K562 (cell line): ENCODE data around the gene TESK2. TPM values are rescaled to one million over a fixed set of nuclear protein-coding genes. Genes with fewer than 3 reads are reported as not detected.
A peak's percentile ranks its signal among the peaks of the same experiment; 100 is the strongest.

Source experiments
- ATAC-seq: fragments of 200-7000 bp; cut with Tn5 transposase; 3 replicates; pipeline ENCODE4 v1.9.1; 2020; ENCODE audit warnings: moderate library complexity
- BruUV-seq: library from RNA; stranded (reverse); fragments of 400-500 nt; replicated peaks from 2 replicates; lab custom pipeline; 2021; lab: Mats Ljungman, UMichigan
- CTCF ChIA-PET: fragments of 300-600 bp; formaldehyde crosslinking; extraction: SDS; loops from one replicate; lab custom pipeline; 2021; ENCODE audit warnings: low intra/inter-chr PET ratio; lab: Yijun Ruan, JAX
- POLR2A ChIA-PET: fragments of 300-600, 350-650 bp; sonication (Branson Sonifier 250); formaldehyde crosslinking; extraction: SDS; loops from one replicate; lab custom pipeline; 2021; ENCODE audit warnings: antibody characterized with exemption, inconsistent platforms; lab: Yijun Ruan, JAX
- DNase-seq, 4 experiments: peaks; one replicate each; pipeline versions ENCODE4 v3.0.0 to v3.0.0-alpha.2; 2011 to 2018; ENCODE audit warnings: low spot score in 3 of 4, mixed read lengths in 3 of 4; ENCODE audit errors: extremely low read depth in 1 of 4
- FAIRE-seq: peaks from 2 replicates; lab custom pipeline; 2011; peaks lifted over from hg19 to GRCh38; lab: Jason Lieb, UNC
- H2AFZ ChIP-seq: 2 replicates; pipeline ENCODE4 v1.6.0; 2011; ENCODE audit warnings: low read depth, low read length, control low read depth, inconsistent platforms
- H3K27ac ChIP-seq: fragments of 200-600 bp; 3 replicates; pipeline ENCODE4 v1.8.0; 2011; ENCODE audit warnings: low read depth, mild to moderate bottlenecking, control low read depth, inconsistent platforms, low read length, moderate library complexity, mixed read lengths; ENCODE audit errors: extremely low read depth
- H3K27me3 ChIP-seq, 2 experiments: fragments of 300-600 bp in 1 of 2; 2 replicates in 1 of 2; 3 replicates in 1 of 2; pipeline versions ENCODE4 v1.6.0 to v1.8.0; 2011; ENCODE audit warnings: inconsistent platforms in 2 of 2, low read length in 2 of 2, mild to moderate bottlenecking in 1 of 2, mixed read lengths in 1 of 2, moderate library complexity in 1 of 2; ENCODE audit not compliant: control insufficient read depth in 2 of 2, insufficient read depth in 2 of 2
- H3K36me3 ChIP-seq: fragments of 300-600 bp; 3 replicates; pipeline ENCODE4 v1.8.0; 2011; ENCODE audit warnings: mild to moderate bottlenecking, low read length, inconsistent platforms; ENCODE audit not compliant: control insufficient read depth, insufficient read depth
- H3K4me1 ChIP-seq, 2 experiments: fragments of 200-600 bp in 1 of 2; replicated peaks in 1 of 2; 2 replicates in 1 of 2; 3 replicates in 1 of 2; pipeline versions ENCODE4 v1.5.1 to v1.8.0; 2011; ENCODE audit warnings: inconsistent platforms in 2 of 2, low read length in 2 of 2, mild to moderate bottlenecking in 1 of 2, mixed read lengths in 1 of 2, moderate library complexity in 1 of 2; ENCODE audit not compliant: control insufficient read depth in 2 of 2, insufficient read depth in 2 of 2
- H3K4me2 ChIP-seq: 2 replicates; pipeline ENCODE4 v1.6.1; 2011; ENCODE audit warnings: low read length, control low read depth, inconsistent platforms, mixed read lengths; ENCODE audit not compliant: insufficient read depth
- H3K4me3 ChIP-seq: fragments of 200-600 bp; sonication (generic), shearing (Covaris generic); 2 replicates; pipeline ENCODE4 v1.5.1; 2016; ENCODE audit warnings: control low read depth, inconsistent platforms
- H3K79me2 ChIP-seq: fragments of 200-600 bp; 3 replicates; pipeline ENCODE4 v1.8.0; 2011; ENCODE audit warnings: low read length, inconsistent platforms; ENCODE audit not compliant: control insufficient read depth, insufficient read depth
- H3K9ac ChIP-seq, 2 experiments: 2 replicates each; pipeline versions ENCODE4 v1.6.0 to v1.6.1; 2011; ENCODE audit warnings: low read depth in 2 of 2, low read length in 2 of 2, control low read depth in 1 of 2, inconsistent platforms in 1 of 2, mild to moderate bottlenecking in 1 of 2, mixed read lengths in 1 of 2; ENCODE audit not compliant: insufficient read depth in 1 of 2
- H3K9me1 ChIP-seq: one replicate; pipeline ENCODE4 v1.6.0; 2011; ENCODE audit warnings: inconsistent platforms, mild to moderate bottlenecking, low read length, moderate library complexity; ENCODE audit not compliant: control insufficient read depth, insufficient read depth
- H3K9me3 ChIP-seq: replicated peaks from 2 replicates; pipeline ENCODE4 v1.5.1; 2011; ENCODE audit warnings: low read depth, low read length, inconsistent platforms; ENCODE audit not compliant: control insufficient read depth, insufficient read depth
- H4K20me1 ChIP-seq: replicated peaks from 2 replicates; pipeline ENCODE4 v1.6.1; 2011; ENCODE audit warnings: low read length, inconsistent platforms, mixed read lengths; ENCODE audit not compliant: control insufficient read depth, insufficient read depth
- CBX3 ChIP-seq, 2 experiments: IDR thresholded peaks; 1 replicate in 1 of 2; 2 replicates in 1 of 2; pipeline ENCODE4 v1.6.1; 2012; ENCODE audit warnings: inconsistent platforms in 2 of 2, low read length in 2 of 2, borderline replicate concordance in 1 of 2, control low read depth in 1 of 2
- GTF2F1 ChIP-seq: IDR thresholded peaks from 2 replicates; pipeline ENCODE4 v1.6.1; 2011; ENCODE audit warnings: low read depth, low read length, improper control_type of control experiment
- MYNN ChIP-seq, 2 experiments: sonication (generic); formaldehyde crosslinking in 1 of 2; IDR thresholded peaks; 2 replicates each; pipeline versions ENCODE4 v1.5.0 to v1.6.1; 2016 to 2020; ENCODE audit warnings: antibody characterized with exemption in 1 of 2, missing genetic modification reagents in 1 of 2
- POLR2AphosphoS5 ChIP-seq: IDR thresholded peaks from 2 replicates; pipeline ENCODE4 v1.6.1; 2011; ENCODE audit warnings: mild to moderate bottlenecking, low read depth, low read length, moderate library complexity; ENCODE audit not compliant: control insufficient read depth, insufficient read depth
- SAFB2 ChIP-seq: fragments of 200-400 bp; formaldehyde crosslinking; IDR thresholded peaks from 2 replicates; pipeline ENCODE4 v1.6.1; 2018; ENCODE audit warnings: borderline replicate concordance, low read length, low read depth, moderate library complexity; ENCODE audit not compliant: severe bottlenecking
- SRF ChIP-seq, 2 experiments: fragments of 250-450, 450-650 bp in 1 of 2; sonication (Bioruptor Pico) in 1 of 2; sonication (generic) in 1 of 2; formaldehyde crosslinking; IDR thresholded peaks; 2 replicates each; pipeline versions ENCODE4 v1.5.0 to v1.5.1; 2020 to 2022; ENCODE audit warnings: mild to moderate bottlenecking in 1 of 2, missing genetic modification reagents in 1 of 2
- TRIM24 ChIP-seq, 2 experiments: fragments of 450-650 bp; IDR thresholded peaks; 2 replicates each; pipeline ENCODE4 v1.6.1; 2016
- TRIM28 ChIP-seq: fragments of 450-650 bp; IDR thresholded peaks from 2 replicates; pipeline ENCODE4 v1.6.1; 2017
- ZNF316 ChIP-seq: fragments of 450-650 bp; IDR thresholded peaks from 2 replicates; pipeline ENCODE4 v1.6.1; 2016
- ZSCAN32 ChIP-seq: fragments of 450-650 bp; formaldehyde crosslinking; IDR thresholded peaks from 2 replicates; pipeline ENCODE4 v1.4.0; 2020; ENCODE audit warnings: mild to moderate bottlenecking, moderate library complexity
- WGBS: fragments of 100-300 bp; shearing (Covaris generic); methylation state at CpG from one replicate; pipeline ENCODE4 v1.1.6; 2016; ENCODE audit warnings: low coverage, mixed read lengths; ENCODE audit not compliant: insufficient coverage; ENCODE audit errors: missing lambda C conversion rate; 5-methylcytosine and 5-hydroxymethylcytosine counted together
- in situ Hi-C: fragments of 300-500 bp; cut with MboI; formaldehyde crosslinking; loops from 4 replicates; pipeline ENCODE4 v1.15.0; 2018; ENCODE audit warnings: inconsistent platforms, mixed read lengths
- intact Hi-C: fragments of 100-400 bp; cut with micrococcal nuclease; formaldehyde crosslinking; loops from 2 replicates; pipeline ENCODE4 v1.14.2; 2022
- polyA plus RNA-seq, 8 experiments: library from polyadenylated mRNA; depleted of rRNA in 4 of 8; stranded (reverse) in 5 of 8; unstranded in 3 of 8; fragments of >200 nt; fragmentation: Nextera tagmentation in 2 of 8; fragmentation: Illumina TruSeq in 1 of 8; extraction: Ambion mirVana in 2 of 8; extraction: Trizol in 1 of 8; gene quantifications; 2 replicates each; pipeline versions ENCODE4 v1.2.1 to v1.2.3, GENCODE V29; 2011 to 2014; ENCODE audit warnings: inconsistent platforms in 1 of 8, missing spikeins in 1 of 8
- total RNA-seq, 7 experiments: library from RNA; depleted of rRNA in 6 of 7; stranded (reverse); fragments of >200 nt in 6 of 7; fragmentation: Illumina TruSeq in 2 of 7; extraction: Trizol in 2 of 7; gene quantifications; 2 replicates each; pipeline versions ENCODE4 v1.2.1 to v1.2.3, GENCODE V29; 2011 to 2021; ENCODE audit warnings: low replicate concordance in 1 of 7
- TF ChIP-seq, protein P1 (sequence below), 2 experiments: fragments of 450-650 bp in 1 of 2; sonication (generic) in 1 of 2; formaldehyde crosslinking in 1 of 2; IDR thresholded peaks in 1 of 2; conservative IDR thresholded peaks in 1 of 2; 2 replicates each; pipeline versions ENCODE4 v1.6.1 to v1.8.1; 2016 to 2023; ENCODE audit warnings: mild to moderate bottlenecking in 2 of 2, moderate library complexity in 2 of 2, inconsistent platforms in 1 of 2, missing genetic modification reagents in 1 of 2

TESK2 gene
- total and polyA plus RNA-seq, 9 of the 15 experiments (the other 6 are each of a cell fraction or from before 2014, with no cell fraction given), result 1.6 to 5.3 (median 3.7) TPM

- TF ChIP-seq MYNN (IDR thresholded peaks at IDR 0.05) (no peak), MYNN (CRISPR knock-in tag; IDR thresholded peaks at IDR 0.05) (no peak), GTF2F1 (peak; percentile 85), SRF (CRISPR knock-in tag; IDR thresholded peaks at IDR 0.05) (peak in 1 of 2 experiments; percentile 84; a peak in 2 of 4 replicates)
Observed at GRCh38 chr1:45339789-45340558, 151.0 kb downstream of the TESK2 start, which contains the start of the genes MUTYH and TOE1 (continued).

- peaks cover 5% of the 10 kb centered on the region for H3K9me1 ChIP-seq
- H3K36me3 ChIP-seq, result peaks cover 37% of the 10 kb centered on the region
- no peak overlapping the region for H2AFZ ChIP-seq
- FAIRE-seq (no peak), DNase-seq (no peak), ATAC-seq (no peak)
- no peak overlapping the region for H3K9ac ChIP-seq
- intact Hi-C loops, result no loop called here
- no TSS peak for BruUV-seq
- TF ChIP-seq POLR2AphosphoS5, result 0 out of 2 replicates have a peak, but pooled peaks have one; percentile 26
- TF ChIP-seq SAFB2, result no peak
- peak; percentile 82; the same call in 1 of the 2 replicates for TF ChIP-seq TRIM28
- peak in 1 of 2 experiments; percentile 73; a peak in 2 of 3 replicates for TF ChIP-seq CBX3 (IDR thresholded peaks at IDR 0.05; ENCODE audit: borderline replicate concordance in 1 of 2, low read length in 2 of 2)
- peak; percentile 21 to 75; a peak in 3 of 4 replicates for TF ChIP-seq TRIM24 (IDR thresholded peaks at IDR 0.05)
- TF ChIP-seq ZSCAN32, result no peak
- TF ChIP-seq ZNF316, result peak; percentile 90
- TF ChIP-seq, protein P1, sequence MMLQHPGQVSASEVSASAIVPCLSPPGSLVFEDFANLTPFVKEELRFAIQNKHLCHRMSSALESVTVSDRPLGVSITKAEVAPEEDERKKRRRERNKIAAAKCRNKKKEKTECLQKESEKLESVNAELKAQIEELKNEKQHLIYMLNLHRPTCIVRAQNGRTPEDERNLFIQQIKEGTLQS (IDR thresholded peaks at IDR 0.05), result no peak
- TF ChIP-seq, protein P1 (CRISPR knock-in tag; conservative IDR thresholded peaks at IDR 0.05), result 0 out of 2 replicates have a peak, but pooled peaks have one; percentile 18
- in situ Hi-C loops, result no loop called here
- peaks cover 6 to 18% of the 10 kb centered on the region in 2 experiments; a peak in 4 of 5 replicates for H3K4me1 ChIP-seq
- CTCF ChIA-PET, result no interaction called here
- H4K20me1 ChIP-seq, result peaks cover 5% of the 10 kb centered on the region; the same call in 1 of the 2 replicates
- POLR2A ChIA-PET, result interaction anchor here (0.6 to 1.5 kb wide), 2 partner anchors 34 to 184 kb away, joined by 3 to 6 read pairs; partner anchors contain the start of gene PRDX1
- no peak overlapping the region for H3K4me3 ChIP-seq
- no peak overlapping the region for H3K27ac ChIP-seq
- peaks cover 9% of the 10 kb centered on the region for H3K9me3 ChIP-seq
- H3K27me3 ChIP-seq, result no peaks in the 10 kb centered on the region
- 91% methylated on average over 3 of the region's 3 CpGs for WGBS
- no peak overlapping the region for H3K4me2 ChIP-seq
- H3K79me2 ChIP-seq, result peaks cover 47% of the 10 kb centered on the region
Observed at GRCh38 chr1:45337630-45338325, 153.2 kb downstream of the TESK2 start.
